GM21526 (cell line): Measurements from ENCODE around the gene MSLN.
A peak's percentile ranks its signal among the peaks of the same experiment; 100 is the strongest.

Experiments
- ATAC-seq: cut with Tn5 transposase; IDR thresholded peaks from one replicate; pipeline ENCODE4 v1.9.1; 2021; ENCODE audit warnings: moderate library complexity; ENCODE audit not compliant: unreplicated experiment, low FRiP score

MSLN gene

GRCh38 chr16:800834-801511, 40.4 kb downstream of the MSLN start:
- no peak for ATAC-seq

GRCh38 chr16:801584-802363, 41.2 kb downstream of the MSLN start:
- no peak for ATAC-seq

GRCh38 chr16:802461-802860, 41.9 kb downstream of the MSLN start:
- ATAC-seq = no peak

GRCh38 chr16:802914-803753, 42.6 kb downstream of the MSLN start:
- no peak for ATAC-seq

- no peak for ATAC-seq
These were observed 43.2 kb downstream of the MSLN start for GRCh38 chr16:803754-804080.

GRCh38 chr16:804193-805048, 43.9 kb downstream of the MSLN start:
- ATAC-seq = no peak

- no peak for ATAC-seq
These were observed 44.9 kb downstream of the MSLN start for GRCh38 chr16:805474-805873.

GRCh38 chr16:807347-808084, 47.0 kb downstream of the MSLN start:
- ATAC-seq = peak; percentile 70

GRCh38 chr16:808085-808386, 47.5 kb downstream of the MSLN start:
- no peak for ATAC-seq

- ATAC-seq = no peak
These were observed 52.8 kb downstream of the MSLN start for GRCh38 chr16:813204-813915.

- ATAC-seq = no peak
These were observed 53.4 kb downstream of the MSLN start for GRCh38 chr16:813916-814412.

GRCh38 chr16:814974-815373, 54.4 kb downstream of the MSLN start:
- no peak for ATAC-seq

GRCh38 chr16:815861-816260, 55.3 kb downstream of the MSLN start:
- ATAC-seq = no peak

- ATAC-seq = no peak
These were observed 56.7 kb downstream of the MSLN start for GRCh38 chr16:817001-817906.

- ATAC-seq = no peak
These were observed 57.6 kb downstream of the MSLN start for GRCh38 chr16:818132-818531.
